HEK293 (cell line): ENCODE results near the gene SPRED2.

Experiments
- GLI2 ChIP-seq: fragments of 450-650 bp; formaldehyde crosslinking; IDR thresholded peaks from 2 replicates; pipeline ENCODE4; 2017; ENCODE audit warnings: missing biosample characterization, missing genetic modification characterization, low read depth, borderline replicate concordance
- HOXA7 ChIP-seq: sonication (generic); formaldehyde crosslinking; IDR thresholded peaks from 2 replicates; pipeline ENCODE4 v1.8.1; 2022; ENCODE audit warnings: missing genetic modification reagents, borderline replicate concordance
- MYNN ChIP-seq: fragments of 450-650 bp; formaldehyde crosslinking; IDR thresholded peaks from 2 replicates; pipeline ENCODE4 v1.5.1; 2016; ENCODE audit warnings: missing biosample characterization, missing genetic modification characterization, borderline replicate concordance
- TRIM28 ChIP-seq: IDR thresholded peaks from 2 replicates; pipeline ENCODE4 v1.6.1; 2011; ENCODE audit warnings: low read length, control low read depth, borderline replicate concordance
- ZFHX2 ChIP-seq: fragments of 450-650 bp; formaldehyde crosslinking; conservative IDR thresholded peaks from 2 replicates; pipeline ENCODE4 v1.5.1; 2016; ENCODE audit warnings: missing biosample characterization, missing genetic modification characterization
- ZNF138 ChIP-seq: fragments of 450-650 bp; formaldehyde crosslinking; IDR thresholded peaks from 2 replicates; pipeline ENCODE4 v1.5.1; 2016; ENCODE audit warnings: missing biosample characterization, missing genetic modification characterization, borderline replicate concordance
- ZNF175 ChIP-seq: fragments of 450-650 bp; formaldehyde crosslinking; IDR thresholded peaks from 2 replicates; pipeline ENCODE4 v1.5.1; 2016; ENCODE audit warnings: missing biosample characterization, missing genetic modification characterization
- ZNF555 ChIP-seq: fragments of 450-650 bp; formaldehyde crosslinking; conservative IDR thresholded peaks from 2 replicates; pipeline ENCODE4 v1.5.1; 2017; ENCODE audit warnings: missing biosample characterization, mild to moderate bottlenecking, missing genetic modification characterization, inconsistent platforms
- ZNF701 ChIP-seq: fragments of 450-650 bp; formaldehyde crosslinking; IDR thresholded peaks from 2 replicates; pipeline ENCODE4 v1.5.1; 2016; ENCODE audit warnings: missing biosample characterization, missing genetic modification characterization
- ZNF768 ChIP-seq: fragments of 450-650 bp; formaldehyde crosslinking; IDR thresholded peaks from 2 replicates; pipeline ENCODE4 v1.5.1; 2018; ENCODE audit warnings: missing biosample characterization, mild to moderate bottlenecking, missing genetic modification characterization
- ZNF777 ChIP-seq: fragments of 450-650 bp; formaldehyde crosslinking; IDR thresholded peaks from 2 replicates; pipeline ENCODE4 v1.5.1; 2017; ENCODE audit warnings: missing biosample characterization, missing genetic modification characterization, borderline replicate concordance
- TF ChIP-seq, protein P1 (sequence below): fragments of 450-650 bp; formaldehyde crosslinking; IDR thresholded peaks from 2 replicates; pipeline ENCODE4 v1.5.1; 2016; ENCODE audit warnings: missing biosample characterization, missing genetic modification characterization
- TF ChIP-seq, protein P2 (sequence below): fragments of 450-650 bp; formaldehyde crosslinking; IDR thresholded peaks from 2 replicates; pipeline ENCODE4 v1.5.1; 2016; ENCODE audit warnings: missing biosample characterization, missing genetic modification characterization, low read depth
- TF ChIP-seq, protein P3 (sequence below): fragments of 450-650 bp; formaldehyde crosslinking; IDR thresholded peaks from 2 replicates; pipeline ENCODE4 v1.5.1; 2016; ENCODE audit warnings: missing biosample characterization, missing genetic modification characterization, low read depth

DNA sequence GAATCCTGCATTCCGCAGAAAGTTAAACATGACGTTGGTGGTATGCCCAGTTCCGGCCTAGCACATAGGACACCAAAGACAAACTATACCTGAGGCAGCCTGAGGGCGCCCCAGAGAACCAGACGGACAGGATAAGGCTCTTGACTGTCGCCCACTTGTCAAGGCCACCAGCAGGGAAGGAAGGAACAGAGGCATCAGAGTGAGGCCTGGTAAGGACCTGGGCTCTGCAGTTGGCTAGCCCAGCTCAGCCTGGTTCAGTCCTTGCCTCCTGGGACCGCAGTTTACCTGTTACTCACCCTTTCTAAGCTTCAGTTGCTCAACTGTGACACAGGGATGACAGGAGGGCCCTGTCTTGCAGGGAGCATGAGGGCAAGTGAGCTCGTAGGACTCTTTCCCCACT is 122.7 kb downstream of the SPRED2 start:
- no peak for TF ChIP-seq ZFHX2
- TF ChIP-seq ZNF555 (tag by site-specific recombination), result no peak
- no peak for TF ChIP-seq ZNF175
- no peak for TF ChIP-seq MYNN (tag by site-specific recombination)
- TF ChIP-seq ZNF701 (tag by site-specific recombination), result no peak
- TF ChIP-seq, protein P1, sequence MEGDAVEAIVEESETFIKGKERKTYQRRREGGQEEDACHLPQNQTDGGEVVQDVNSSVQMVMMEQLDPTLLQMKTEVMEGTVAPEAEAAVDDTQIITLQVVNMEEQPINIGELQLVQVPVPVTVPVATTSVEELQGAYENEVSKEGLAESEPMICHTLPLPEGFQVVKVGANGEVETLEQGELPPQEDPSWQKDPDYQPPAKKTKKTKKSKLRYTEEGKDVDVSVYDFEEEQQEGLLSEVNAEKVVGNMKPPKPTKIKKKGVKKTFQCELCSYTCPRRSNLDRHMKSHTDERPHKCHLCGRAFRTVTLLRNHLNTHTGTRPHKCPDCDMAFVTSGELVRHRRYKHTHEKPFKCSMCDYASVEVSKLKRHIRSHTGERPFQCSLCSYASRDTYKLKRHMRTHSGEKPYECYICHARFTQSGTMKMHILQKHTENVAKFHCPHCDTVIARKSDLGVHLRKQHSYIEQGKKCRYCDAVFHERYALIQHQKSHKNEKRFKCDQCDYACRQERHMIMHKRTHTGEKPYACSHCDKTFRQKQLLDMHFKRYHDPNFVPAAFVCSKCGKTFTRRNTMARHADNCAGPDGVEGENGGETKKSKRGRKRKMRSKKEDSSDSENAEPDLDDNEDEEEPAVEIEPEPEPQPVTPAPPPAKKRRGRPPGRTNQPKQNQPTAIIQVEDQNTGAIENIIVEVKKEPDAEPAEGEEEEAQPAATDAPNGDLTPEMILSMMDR (tag by site-specific recombination), result no peak
- TF ChIP-seq TRIM28, result no peak
- no peak for TF ChIP-seq GLI2 (tag by site-specific recombination)
- TF ChIP-seq, protein P2, sequence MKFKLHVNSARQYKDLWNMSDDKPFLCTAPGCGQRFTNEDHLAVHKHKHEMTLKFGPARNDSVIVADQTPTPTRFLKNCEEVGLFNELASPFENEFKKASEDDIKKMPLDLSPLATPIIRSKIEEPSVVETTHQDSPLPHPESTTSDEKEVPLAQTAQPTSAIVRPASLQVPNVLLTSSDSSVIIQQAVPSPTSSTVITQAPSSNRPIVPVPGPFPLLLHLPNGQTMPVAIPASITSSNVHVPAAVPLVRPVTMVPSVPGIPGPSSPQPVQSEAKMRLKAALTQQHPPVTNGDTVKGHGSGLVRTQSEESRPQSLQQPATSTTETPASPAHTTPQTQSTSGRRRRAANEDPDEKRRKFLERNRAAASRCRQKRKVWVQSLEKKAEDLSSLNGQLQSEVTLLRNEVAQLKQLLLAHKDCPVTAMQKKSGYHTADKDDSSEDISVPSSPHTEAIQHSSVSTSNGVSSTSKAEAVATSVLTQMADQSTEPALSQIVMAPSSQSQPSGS, result no peak
- TF ChIP-seq, protein P3, sequence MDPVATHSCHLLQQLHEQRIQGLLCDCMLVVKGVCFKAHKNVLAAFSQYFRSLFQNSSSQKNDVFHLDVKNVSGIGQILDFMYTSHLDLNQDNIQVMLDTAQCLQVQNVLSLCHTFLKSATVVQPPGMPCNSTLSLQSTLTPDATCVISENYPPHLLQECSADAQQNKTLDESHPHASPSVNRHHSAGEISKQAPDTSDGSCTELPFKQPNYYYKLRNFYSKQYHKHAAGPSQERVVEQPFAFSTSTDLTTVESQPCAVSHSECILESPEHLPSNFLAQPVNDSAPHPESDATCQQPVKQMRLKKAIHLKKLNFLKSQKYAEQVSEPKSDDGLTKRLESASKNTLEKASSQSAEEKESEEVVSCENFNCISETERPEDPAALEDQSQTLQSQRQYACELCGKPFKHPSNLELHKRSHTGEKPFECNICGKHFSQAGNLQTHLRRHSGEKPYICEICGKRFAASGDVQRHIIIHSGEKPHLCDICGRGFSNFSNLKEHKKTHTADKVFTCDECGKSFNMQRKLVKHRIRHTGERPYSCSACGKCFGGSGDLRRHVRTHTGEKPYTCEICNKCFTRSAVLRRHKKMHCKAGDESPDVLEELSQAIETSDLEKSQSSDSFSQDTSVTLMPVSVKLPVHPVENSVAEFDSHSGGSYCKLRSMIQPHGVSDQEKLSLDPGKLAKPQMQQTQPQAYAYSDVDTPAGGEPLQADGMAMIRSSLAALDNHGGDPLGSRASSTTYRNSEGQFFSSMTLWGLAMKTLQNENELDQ (tag by site-specific recombination), result no peak
- TF ChIP-seq ZNF777, result no peak
- no peak for TF ChIP-seq ZNF768 (tag by site-specific recombination)
- TF ChIP-seq HOXA7, result no peak
- TF ChIP-seq ZNF138 (tag by site-specific recombination), result no peak
